ENCODE results near the gene CYTH4. TPM values are rescaled to one million over a fixed set of nuclear protein-coding genes. Genes with fewer than 3 reads are reported as not detected.
"Not testable (repeated sequence)": the region's sequence is repeated elsewhere in the genome, so short reads cannot be mapped to it uniquely, and the experiment has no call there.

Gene CYTH4
- total RNA-seq, 1 donor from 2014 or later = under 0.01 TPM

DNA sequence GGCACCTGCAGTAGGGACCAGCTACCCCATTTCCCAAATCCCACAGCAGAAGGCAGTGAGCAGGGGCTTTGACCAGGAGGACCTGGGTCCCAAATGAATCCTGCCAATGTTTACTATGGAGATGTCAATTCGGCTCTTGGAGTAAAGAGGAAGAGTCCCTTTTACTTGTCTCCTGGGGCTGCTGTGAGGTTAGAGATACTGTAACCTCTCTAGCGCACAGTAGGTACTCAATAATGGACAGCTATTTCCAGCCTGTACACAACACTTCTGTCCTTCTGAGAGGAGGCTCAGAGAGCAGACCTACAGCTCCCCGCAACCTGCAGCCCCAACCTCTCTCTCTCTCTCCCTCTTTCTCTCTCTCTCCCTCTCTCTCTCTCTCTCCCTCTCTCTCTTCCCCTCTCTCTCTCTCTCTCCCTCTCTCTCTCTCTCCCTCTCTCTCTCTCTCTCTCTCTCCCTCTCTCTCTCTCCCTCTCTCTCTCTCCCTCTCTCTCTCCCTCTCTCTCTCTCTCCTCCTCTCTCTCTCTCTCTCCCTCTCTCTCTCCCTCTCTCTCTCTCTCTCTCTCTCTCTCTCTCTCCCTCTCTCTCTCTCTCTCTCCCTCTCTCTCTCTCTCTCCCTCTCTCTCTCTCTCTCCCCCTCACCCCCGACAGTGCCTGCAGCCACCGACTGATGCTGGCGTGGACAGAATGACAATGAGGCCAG is 46.4 kb downstream of the CYTH4 start:
- DNase-seq (ENCODE audit: low read depth, low spot score) = not testable (repeated sequence)

- no peak for DNase-seq (ENCODE audit: low read depth, low spot score)
Measured at GRCh38 chr22:37329238-37330140, 47.2 kb downstream of the CYTH4 start.

GRCh38 chr22:37330200-37331033 is 48.1 kb downstream of the CYTH4 start:
- no peak for DNase-seq (ENCODE audit: low read depth, low spot score)

- no peak for DNase-seq (ENCODE audit: low read depth, low spot score)
Measured at GRCh38 chr22:37331034-37331428, 48.7 kb downstream of the CYTH4 start.

GRCh38 chr22:37331856-37332536 is 49.7 kb downstream of the CYTH4 start:
- no peak for DNase-seq (ENCODE audit: low read depth, low spot score)

- no peak for DNase-seq (ENCODE audit: low read depth, low spot score)
Measured at GRCh38 chr22:37333724-37334460, 51.6 kb downstream of the CYTH4 start.

DNA sequence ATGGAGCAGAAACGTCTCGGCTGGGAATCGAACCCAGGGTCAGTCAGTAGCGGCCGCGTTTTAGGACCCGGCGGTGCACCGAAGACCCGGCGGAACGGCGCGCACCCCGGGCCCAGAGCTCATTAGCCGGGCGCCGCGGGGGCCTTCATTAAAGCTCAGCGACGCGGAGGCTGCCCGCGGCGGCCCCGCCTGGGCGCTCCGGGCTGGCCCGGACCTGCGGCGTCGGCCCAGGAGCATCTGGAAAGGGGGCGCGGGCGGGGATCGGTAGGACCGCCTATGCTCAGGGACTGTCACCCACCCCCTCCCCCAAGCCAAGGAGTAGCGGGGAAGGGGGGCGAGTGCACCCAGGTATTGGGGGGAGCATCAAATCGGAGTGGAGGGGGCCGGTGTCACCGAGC is 52.2 kb downstream of the CYTH4 start:
- no peak for DNase-seq (ENCODE audit: low read depth, low spot score)

DNA sequence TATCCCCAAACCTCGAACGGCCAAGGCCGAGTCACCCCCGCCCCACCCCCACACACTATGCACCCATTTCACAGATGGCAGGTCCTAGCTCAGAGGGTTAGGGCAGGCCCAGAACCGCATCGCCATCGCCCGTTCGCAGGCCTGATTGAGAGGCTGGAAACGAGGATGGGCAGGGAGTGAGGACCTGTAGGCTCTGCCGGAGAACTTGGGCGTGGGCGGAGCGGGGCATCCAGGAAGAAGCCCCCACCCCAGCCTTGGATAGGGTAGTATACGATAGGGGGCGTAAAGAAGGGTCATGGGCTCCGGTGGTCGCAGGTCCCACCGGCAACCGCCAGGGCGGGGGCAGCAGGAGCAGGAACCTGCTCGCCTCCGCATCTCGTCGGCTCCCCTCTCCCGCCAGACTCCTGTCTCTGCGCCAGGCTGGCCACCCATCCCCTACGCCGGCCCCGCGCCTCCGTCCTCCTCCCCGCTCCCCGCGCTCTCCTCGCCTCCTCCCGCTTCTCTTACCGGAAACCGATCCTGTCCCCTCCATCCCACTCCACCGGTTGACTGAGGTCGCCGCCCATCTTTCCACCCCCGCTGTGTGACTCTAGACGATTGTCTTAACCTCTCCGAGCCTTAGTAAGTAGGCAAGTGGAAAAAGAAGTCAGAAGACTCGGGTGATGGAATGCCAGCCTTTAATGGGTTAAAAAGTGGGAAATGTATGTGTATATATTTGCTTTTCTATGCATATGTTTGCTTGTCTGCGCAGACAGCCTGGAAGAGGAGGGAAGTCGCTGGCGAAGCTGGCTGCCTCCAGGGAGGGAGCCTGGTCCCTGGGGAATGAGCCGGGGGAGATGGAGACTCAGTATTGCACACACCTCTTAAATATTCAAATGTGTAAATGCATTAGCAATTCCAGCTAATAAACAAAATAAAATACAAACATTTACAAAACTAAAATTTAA is 52.8 kb downstream of the CYTH4 start:
- DNase-seq (ENCODE audit: low read depth, low spot score) = no peak

GRCh38 chr22:37335806-37336199 is 53.5 kb downstream of the CYTH4 start:
- DNase-seq (ENCODE audit: low read depth, low spot score) = no peak

DNA sequence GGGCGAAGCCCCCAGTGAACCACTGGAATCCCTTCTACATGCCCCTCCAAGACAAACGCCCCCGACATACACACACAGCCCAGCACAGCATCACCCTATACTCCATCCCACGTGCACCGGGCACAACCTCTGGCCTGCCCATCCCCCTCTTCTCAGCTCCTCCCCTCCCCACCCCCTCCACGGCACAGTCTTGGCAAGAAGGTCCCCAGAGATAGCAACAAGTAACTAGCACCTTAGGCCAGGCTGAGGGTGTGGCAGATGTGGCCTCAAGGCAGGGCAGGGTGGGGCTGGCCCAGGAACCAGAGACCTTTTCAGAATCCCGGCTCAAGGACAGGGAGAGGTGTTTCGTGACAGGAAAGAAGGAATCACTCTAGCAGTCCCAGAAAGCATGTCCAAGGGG is 54.3 kb downstream of the CYTH4 start:
- DNase-seq (ENCODE audit: low read depth, low spot score) = no peak

DNA sequence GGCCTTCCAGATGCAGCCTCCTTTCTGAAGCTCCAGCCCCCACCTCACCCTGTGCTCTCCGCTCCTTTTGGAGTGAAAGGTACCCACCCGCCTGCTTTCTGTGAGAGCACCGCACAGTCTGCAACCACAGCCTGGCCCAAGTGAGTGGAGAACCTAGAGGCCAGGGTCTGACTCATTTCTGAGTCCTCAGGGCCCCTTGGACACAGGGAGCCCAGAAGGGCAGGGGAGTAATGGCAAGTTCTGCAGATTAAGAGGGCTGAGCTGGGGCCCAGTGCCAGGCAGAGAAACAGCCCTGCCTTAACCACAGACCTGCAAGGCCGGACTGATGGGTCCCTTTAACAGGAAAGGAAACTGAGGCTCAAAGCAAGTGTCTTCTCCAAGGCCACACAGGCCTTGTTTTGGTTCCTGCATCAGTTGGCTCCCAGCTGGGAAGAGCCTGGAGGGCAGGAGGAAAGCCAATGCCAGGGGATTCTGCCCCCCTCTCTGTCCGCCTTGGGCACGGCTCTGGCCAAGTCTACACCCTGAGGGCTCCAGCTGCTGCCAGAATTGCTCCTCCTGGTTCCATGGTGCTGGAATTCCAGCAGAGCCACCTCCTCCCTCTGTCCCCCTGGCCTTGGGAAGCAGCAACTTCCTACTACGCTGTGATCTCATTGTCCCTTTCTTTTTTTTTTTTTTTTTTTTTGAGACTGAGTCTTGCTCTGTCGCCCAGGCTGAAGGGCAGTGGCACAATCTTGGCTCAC is 55.1 kb downstream of the CYTH4 start:
- no peak for DNase-seq (ENCODE audit: low read depth, low spot score)

GRCh38 chr22:37338539-37339246 is 56.4 kb downstream of the CYTH4 start:
- DNase-seq (ENCODE audit: low read depth, low spot score) = no peak

DNA sequence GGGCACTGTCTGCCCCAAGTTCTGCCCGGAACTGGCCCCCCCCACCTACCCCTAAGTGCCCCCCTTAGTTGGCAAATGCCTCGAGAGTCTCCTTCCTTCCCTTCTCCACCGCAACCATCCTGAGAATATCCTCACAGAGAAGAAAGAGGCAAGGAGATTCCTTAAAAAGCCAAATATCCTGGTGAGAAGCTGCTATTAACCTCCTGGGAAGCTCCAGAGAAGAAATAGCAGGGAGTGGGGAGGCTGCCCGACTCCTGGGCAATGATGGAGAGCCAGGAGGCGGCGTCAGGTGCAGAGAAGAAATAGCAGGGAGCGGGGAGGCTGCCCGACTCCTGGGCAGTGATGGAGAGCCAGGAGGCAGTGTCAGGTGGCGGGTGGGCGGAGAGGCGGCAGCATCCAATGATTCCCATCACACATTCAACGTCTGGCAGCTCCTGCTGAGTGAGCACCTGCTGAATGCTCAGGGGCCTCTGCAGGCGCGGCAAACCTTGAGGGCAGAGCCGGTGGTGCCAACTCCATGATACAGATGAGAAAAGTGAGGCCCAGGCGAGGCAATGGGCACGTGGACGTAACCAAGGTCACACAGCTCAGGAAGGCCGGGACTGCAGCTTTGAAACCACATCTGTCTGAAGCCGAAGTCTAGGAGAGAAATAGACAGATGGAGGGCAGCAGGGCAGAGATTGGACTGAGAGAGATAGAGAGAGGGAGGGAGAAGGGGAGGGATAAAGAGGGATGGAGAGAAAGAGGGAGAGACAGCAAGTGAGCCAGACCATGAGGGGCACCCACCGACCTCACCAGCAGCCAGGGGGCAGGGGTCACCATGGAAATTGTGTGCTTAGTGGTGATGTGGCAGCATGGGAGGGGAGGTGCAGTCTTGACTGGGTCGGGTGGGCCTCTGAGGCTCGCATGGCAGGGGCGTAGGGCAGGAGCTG is 58.3 kb downstream of the CYTH4 start:
- no peak for DNase-seq (ENCODE audit: low read depth, low spot score)

- no peak for DNase-seq (ENCODE audit: low read depth, low spot score)
Measured at GRCh38 chr22:37342065-37342464, 59.8 kb downstream of the CYTH4 start.

GRCh38 chr22:37343348-37343747 is 61.0 kb downstream of the CYTH4 start:
- no peak for DNase-seq (ENCODE audit: low read depth, low spot score)

DNA sequence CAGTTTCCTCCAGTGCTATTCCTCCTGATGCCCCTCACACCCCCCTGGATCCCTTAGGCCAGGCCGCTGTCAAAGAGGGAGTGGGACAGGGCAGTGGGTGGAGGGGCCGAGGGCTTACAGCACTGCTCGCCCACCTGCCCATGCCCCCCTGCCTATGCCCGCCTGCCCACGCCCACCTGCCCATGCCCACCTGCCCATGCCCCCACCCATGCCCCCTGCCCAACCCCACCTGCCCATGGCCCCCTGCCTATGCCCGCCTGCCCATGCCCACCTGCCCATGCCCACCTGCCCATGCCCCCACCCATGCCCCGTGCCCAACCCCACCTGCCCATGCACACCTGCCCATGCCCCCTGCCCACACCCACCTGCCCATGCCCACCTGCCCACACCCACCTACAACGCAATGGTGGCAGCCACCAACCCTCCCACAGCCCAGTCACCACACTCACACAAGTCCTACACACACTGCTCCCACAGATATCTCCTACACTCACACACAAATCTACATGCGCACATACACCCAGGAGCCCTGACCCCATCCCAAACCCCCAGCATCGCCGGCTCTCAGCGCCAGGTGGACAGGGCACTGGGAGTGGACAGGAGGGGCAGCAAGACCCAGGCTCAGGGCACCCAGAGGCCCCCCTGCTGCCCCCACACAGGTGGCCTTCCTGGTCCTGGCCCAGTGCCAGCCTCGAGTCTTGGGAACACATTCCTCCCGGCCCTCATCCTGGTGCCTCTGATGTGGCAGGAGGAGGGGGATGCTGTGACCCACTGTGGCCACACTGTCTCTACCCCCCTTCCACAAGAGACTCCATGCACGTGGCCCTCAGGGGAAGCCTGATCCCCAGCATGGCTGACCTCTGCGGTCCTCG is 61.8 kb downstream of the CYTH4 start:
- no peak for DNase-seq (ENCODE audit: low read depth, low spot score)
